Panc1 (cell line): ENCODE measurements around the gene SUSD4. TPM values are rescaled to one million over a fixed set of nuclear protein-coding genes. Genes with fewer than 3 reads are reported as not detected.
"Not testable (repeated sequence)": the region's sequence is repeated elsewhere in the genome, so short reads cannot be mapped to it uniquely, and the experiment has no call there.

Experiments used
- ATAC-seq: fragments of 200-7000 bp; cut with Tn5 transposase; 2 replicates; pipeline ENCODE4 v1.9.1; 2020; ENCODE audit warnings: mild to moderate bottlenecking, moderate library complexity
- BruUV-seq: library from RNA; stranded (reverse); fragments of 400-500 nt; replicated peaks from 2 replicates; lab custom pipeline; 2021; lab: Mats Ljungman, UMichigan
- CTCF ChIA-PET: fragments of 300-600 bp; sonication (Branson Sonifier 250); formaldehyde crosslinking; loops from one replicate; lab custom pipeline; 2022; ENCODE audit warnings: antibody characterized with exemption; lab: Charles Lee
- POLR2A ChIA-PET: fragments of 300-600 bp; sonication (Branson Sonifier 250); formaldehyde crosslinking; loops from one replicate; lab custom pipeline; 2022; ENCODE audit warnings: antibody characterized with exemption; lab: Charles Lee
- DNase-seq: peaks from one replicate; pipeline ENCODE4 v3.0.0-alpha.2; 2010; ENCODE audit warnings: low read depth, low spot score
- H3K27ac ChIP-seq: 2 replicates; pipeline ENCODE4 v1.5.1; 2011; ENCODE audit warnings: mild to moderate bottlenecking, low read length, inconsistent platforms
- H3K27me3 ChIP-seq: fragments of 200-500 bp; sonication (Bioruptor generic); 2 replicates; pipeline ENCODE4 v1.6.0; 2014; ENCODE audit warnings: low read length, inconsistent platforms; ENCODE audit not compliant: control insufficient read depth, insufficient read depth
- H3K36me3 ChIP-seq: fragments of 200-500 bp; sonication (Bioruptor generic); 2 replicates; pipeline ENCODE4 v1.5.1; 2014; ENCODE audit warnings: inconsistent platforms, mild to moderate bottlenecking, low read length, moderate library complexity; ENCODE audit not compliant: control insufficient read depth, insufficient read depth
- H3K4me1 ChIP-seq: 2 replicates; pipeline ENCODE4 v1.5.1; 2011; ENCODE audit warnings: inconsistent platforms, mild to moderate bottlenecking, low read length, moderate library complexity; ENCODE audit not compliant: control insufficient read depth, insufficient read depth
- H3K4me3 ChIP-seq, 2 experiments: 2 replicates each; pipeline ENCODE4 v1.5.1; 2011 to 2012; ENCODE audit warnings: low read depth in 2 of 2, low read length in 2 of 2, mild to moderate bottlenecking in 2 of 2, inconsistent platforms in 1 of 2, moderate library complexity in 1 of 2
- H3K9me3 ChIP-seq: fragments of 200-500 bp; sonication (Bioruptor generic); 2 replicates; pipeline ENCODE4 v1.5.1; 2014; ENCODE audit warnings: low read depth, mild to moderate bottlenecking, inconsistent platforms, low read length, moderate library complexity; ENCODE audit not compliant: control insufficient read depth, insufficient read depth
- POLR2AphosphoS5 ChIP-seq: IDR thresholded peaks from 2 replicates; pipeline ENCODE4 v1.6.1; 2012; ENCODE audit warnings: mild to moderate bottlenecking, low read depth, low read length, moderate library complexity
- SIN3A ChIP-seq: IDR thresholded peaks from 2 replicates; pipeline ENCODE4 v1.6.1; 2012; ENCODE audit warnings: low read depth, mild to moderate bottlenecking, low read length, moderate library complexity, borderline replicate concordance; ENCODE audit not compliant: insufficient read depth
- TCF7L2 ChIP-seq: IDR thresholded peaks from 2 replicates; pipeline ENCODE4 v1.6.1; 2011; ENCODE audit warnings: mild to moderate bottlenecking, low read depth, low read length, inconsistent platforms
- in situ Hi-C: cut with HindIII; loops from 2 replicates; pipeline ENCODE4 v1.10.0; 2016; ENCODE audit warnings: low sequenced_read_pairs, low pct_unique_long_range_greater_than_20kb
- intact Hi-C: fragments of 100-400 bp; cut with micrococcal nuclease; formaldehyde crosslinking; loops from one replicate; pipeline ENCODE4 v1.10.0; 2022; ENCODE audit not compliant: unreplicated experiment
- total RNA-seq: library from RNA; stranded (reverse); gene quantifications from one replicate; pipeline ENCODE4 v1.2.1, GENCODE V29; 2021; ENCODE audit not compliant: unreplicated experiment
- TF ChIP-seq, protein P1 (sequence below): fragments of 450-650 bp; IDR thresholded peaks from 2 replicates; pipeline ENCODE4 v1.5.1; 2017; ENCODE audit warnings: mild to moderate bottlenecking
- TF ChIP-seq, protein P2 (sequence below), 2 experiments: IDR thresholded peaks; 2 replicates each; pipeline ENCODE4 v1.6.1; 2011 to 2012; ENCODE audit warnings: low read depth in 2 of 2, control low read depth in 1 of 2, low read length in 1 of 2, mild to moderate bottlenecking in 1 of 2, moderate library complexity in 1 of 2; ENCODE audit not compliant: insufficient read depth in 1 of 2

The SUSD4 gene
- total RNA-seq, 1 experiment from 2014 or later = 0.28 TPM

DNA sequence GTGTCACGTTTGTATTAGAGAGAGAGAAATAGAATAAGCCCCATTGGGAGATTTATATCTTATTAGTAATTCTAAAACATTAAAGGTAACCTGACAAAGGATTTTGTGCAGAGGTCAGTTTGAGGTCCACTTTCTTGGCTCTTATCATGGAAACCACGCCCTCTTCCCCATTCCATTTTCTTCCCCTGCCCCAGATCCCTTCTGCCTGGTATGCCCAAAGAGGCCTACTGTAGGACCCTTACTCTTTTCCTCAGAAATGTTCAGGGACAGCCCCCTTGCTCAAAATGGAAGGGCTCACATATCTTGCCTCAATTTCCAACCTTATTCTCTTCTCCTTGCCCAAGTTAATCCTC, 38.8 kb upstream of the SUSD4 start:
- DNase-seq (no peak), ATAC-seq (no peak)
- TF ChIP-seq POLR2AphosphoS5 = no peak
- TF ChIP-seq, protein P1, sequence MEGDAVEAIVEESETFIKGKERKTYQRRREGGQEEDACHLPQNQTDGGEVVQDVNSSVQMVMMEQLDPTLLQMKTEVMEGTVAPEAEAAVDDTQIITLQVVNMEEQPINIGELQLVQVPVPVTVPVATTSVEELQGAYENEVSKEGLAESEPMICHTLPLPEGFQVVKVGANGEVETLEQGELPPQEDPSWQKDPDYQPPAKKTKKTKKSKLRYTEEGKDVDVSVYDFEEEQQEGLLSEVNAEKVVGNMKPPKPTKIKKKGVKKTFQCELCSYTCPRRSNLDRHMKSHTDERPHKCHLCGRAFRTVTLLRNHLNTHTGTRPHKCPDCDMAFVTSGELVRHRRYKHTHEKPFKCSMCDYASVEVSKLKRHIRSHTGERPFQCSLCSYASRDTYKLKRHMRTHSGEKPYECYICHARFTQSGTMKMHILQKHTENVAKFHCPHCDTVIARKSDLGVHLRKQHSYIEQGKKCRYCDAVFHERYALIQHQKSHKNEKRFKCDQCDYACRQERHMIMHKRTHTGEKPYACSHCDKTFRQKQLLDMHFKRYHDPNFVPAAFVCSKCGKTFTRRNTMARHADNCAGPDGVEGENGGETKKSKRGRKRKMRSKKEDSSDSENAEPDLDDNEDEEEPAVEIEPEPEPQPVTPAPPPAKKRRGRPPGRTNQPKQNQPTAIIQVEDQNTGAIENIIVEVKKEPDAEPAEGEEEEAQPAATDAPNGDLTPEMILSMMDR = no peak
- Histone ChIP-seq H3K36me3 (no peaks in the 10 kb centered on the region), H3K4me3 (no peak overlapping the region), H3K27me3 (peaks cover 7% of the 10 kb centered on the region), H3K4me1 (no peaks in the 10 kb centered on the region), H3K9me3 (no peaks in the 10 kb centered on the region), H3K27ac (no peak overlapping the region)
- BruUV-seq = no TSS peak
- ChIA-PET CTCF (no interaction called here), POLR2A (no interaction called here)
- intact Hi-C loops = no loop called here
- in situ Hi-C loops = no loop called here

DNA sequence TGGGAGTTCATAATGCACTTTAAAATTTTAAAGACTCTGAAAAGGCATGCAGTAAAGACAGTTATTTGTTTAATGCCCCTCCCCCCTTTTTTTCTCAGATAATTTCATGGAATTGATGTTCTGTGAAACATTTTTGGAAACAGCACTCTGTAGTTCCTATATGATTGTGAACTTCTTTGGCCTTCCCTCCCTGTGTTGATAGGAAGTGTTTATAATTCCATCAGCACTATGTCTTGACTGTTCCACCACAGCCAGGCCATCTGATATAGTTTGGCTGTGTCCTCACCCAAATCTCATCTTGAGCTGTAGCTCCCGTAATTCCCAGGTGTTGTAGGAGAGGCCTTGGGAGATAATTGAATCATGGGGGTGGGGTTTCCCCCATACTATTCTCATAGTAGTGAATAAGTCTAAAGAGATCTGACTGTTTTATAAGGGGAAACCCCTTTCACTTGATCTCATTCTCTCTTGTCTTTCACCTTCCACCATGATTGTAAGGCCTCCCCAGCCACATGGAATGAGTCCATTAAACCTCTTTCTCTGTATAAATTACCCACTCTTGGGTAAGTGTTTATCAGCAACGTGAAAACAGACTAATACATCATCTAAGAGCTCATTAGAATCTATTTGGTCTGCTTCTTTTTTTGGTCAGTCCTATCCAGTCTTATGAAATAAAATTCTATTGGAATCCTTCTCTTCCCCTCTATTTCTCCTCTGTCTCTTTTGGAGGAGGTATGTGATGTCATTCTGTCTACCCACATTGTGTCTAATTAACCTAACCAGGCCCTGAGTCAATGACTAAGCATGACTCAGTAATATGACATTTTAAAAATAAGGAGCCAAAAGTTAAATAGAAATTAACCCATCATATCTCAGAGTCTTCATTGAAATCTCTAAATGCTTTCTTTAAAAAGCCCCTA, 38.2 kb upstream of the SUSD4 start:
- no peak overlapping the region for H3K27ac ChIP-seq
- no peaks in the 10 kb centered on the region for H3K36me3 ChIP-seq
- no peak overlapping the region for H3K4me3 ChIP-seq
- intact Hi-C loops (no loop called here), in situ Hi-C loops (no loop called here)
- no TSS peak for BruUV-seq
- no peak for DNase-seq
- POLR2A ChIA-PET = no interaction called here
- H3K9me3 ChIP-seq = no peaks in the 10 kb centered on the region
- no peaks in the 10 kb centered on the region for H3K4me1 ChIP-seq
- no peak for TF ChIP-seq TCF7L2
- TF ChIP-seq SIN3A = no peak
- TF ChIP-seq, protein P2, sequence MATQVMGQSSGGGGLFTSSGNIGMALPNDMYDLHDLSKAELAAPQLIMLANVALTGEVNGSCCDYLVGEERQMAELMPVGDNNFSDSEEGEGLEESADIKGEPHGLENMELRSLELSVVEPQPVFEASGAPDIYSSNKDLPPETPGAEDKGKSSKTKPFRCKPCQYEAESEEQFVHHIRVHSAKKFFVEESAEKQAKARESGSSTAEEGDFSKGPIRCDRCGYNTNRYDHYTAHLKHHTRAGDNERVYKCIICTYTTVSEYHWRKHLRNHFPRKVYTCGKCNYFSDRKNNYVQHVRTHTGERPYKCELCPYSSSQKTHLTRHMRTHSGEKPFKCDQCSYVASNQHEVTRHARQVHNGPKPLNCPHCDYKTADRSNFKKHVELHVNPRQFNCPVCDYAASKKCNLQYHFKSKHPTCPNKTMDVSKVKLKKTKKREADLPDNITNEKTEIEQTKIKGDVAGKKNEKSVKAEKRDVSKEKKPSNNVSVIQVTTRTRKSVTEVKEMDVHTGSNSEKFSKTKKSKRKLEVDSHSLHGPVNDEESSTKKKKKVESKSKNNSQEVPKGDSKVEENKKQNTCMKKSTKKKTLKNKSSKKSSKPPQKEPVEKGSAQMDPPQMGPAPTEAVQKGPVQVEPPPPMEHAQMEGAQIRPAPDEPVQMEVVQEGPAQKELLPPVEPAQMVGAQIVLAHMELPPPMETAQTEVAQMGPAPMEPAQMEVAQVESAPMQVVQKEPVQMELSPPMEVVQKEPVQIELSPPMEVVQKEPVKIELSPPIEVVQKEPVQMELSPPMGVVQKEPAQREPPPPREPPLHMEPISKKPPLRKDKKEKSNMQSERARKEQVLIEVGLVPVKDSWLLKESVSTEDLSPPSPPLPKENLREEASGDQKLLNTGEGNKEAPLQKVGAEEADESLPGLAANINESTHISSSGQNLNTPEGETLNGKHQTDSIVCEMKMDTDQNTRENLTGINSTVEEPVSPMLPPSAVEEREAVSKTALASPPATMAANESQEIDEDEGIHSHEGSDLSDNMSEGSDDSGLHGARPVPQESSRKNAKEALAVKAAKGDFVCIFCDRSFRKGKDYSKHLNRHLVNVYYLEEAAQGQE (IDR thresholded peaks at IDR 0.05; ENCODE audit: insufficient read depth in 1 of 2, low read depth in 2 of 2, low read length in 1 of 2) = no peak
- no peak for TF ChIP-seq POLR2AphosphoS5
- TF ChIP-seq, protein P1 = no peak
- no peak for ATAC-seq
- CTCF ChIA-PET = no interaction called here
- peaks cover 3% of the 10 kb centered on the region for H3K27me3 ChIP-seq

DNA sequence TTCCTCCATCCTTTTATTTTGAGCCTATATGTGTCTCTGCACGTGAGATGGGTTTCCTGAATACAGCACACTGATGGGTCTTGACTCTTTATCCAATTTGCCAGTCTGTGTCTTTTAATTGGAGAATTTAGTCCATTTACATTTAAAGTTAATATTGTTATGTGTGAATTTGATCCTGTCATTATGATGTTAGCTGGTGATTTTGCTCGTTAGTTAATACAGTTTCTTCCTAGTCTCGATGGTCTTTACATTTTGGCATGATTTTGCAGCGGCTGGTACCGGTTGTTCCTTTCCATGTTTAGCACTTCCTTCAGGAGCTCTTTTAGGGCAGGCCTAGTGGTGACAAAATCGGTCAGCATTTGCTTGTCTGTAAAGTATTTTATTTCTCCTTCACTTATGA, 35.4 kb upstream of the SUSD4 start:
- H3K27me3 ChIP-seq, H3K9me3 ChIP-seq, H3K4me3 ChIP-seq, ATAC-seq, in situ Hi-C loops, intact Hi-C loops, DNase-seq, H3K27ac ChIP-seq, CTCF ChIA-PET, H3K4me1 ChIP-seq, H3K36me3 ChIP-seq, POLR2A ChIA-PET, BruUV-seq: not testable (repeated sequence)
